Mucosa of descending colon (tissue), 3 donors: Measurements from ENCODE around the gene SLC3A2. TPM values are rescaled to one million over a fixed set of nuclear protein-coding genes. Genes with fewer than 3 reads are reported as not detected.

Source experiments
- ATAC-seq: fragments of 200-7000 bp; cut with Tn5 transposase; one replicate; pipeline ENCODE4 v1.9.1; 2020; ENCODE audit warnings: mild to moderate bottlenecking, moderate library complexity
- DNase-seq, 3 donors: peaks; one replicate each; pipeline ENCODE4 v3.0.0-alpha.2; 2020
- H3K36me3 ChIP-seq: fragments of 200-600 bp; one replicate; pipeline ENCODE4 v1.8.0; 2021; ENCODE audit warnings: low read depth, mild to moderate bottlenecking
- H3K4me1 ChIP-seq: fragments of 200-600 bp; one replicate; pipeline ENCODE4 v1.8.0; 2021; ENCODE audit warnings: low read depth, mild to moderate bottlenecking
- H3K4me3 ChIP-seq: fragments of 200-600 bp; one replicate; pipeline ENCODE4 v1.8.0; 2021; ENCODE audit warnings: mild to moderate bottlenecking
- H3K9me3 ChIP-seq: fragments of 200-600 bp; one replicate; pipeline ENCODE4 v1.8.0; 2021; ENCODE audit warnings: mild to moderate bottlenecking
- intact Hi-C, 2 donors: fragments of 100-400 bp; cut with DNase I in 1 of 2; cut with micrococcal nuclease in 1 of 2; formaldehyde crosslinking; loops; one replicate each; pipeline versions ENCODE4 v1.11.0 to v1.11.1; 2022; cut with DNase I, micrococcal nuclease
- total RNA-seq, 3 donors: library from RNA; stranded (reverse); fragmentation: NEBNext Ultra II Directional in 2 of 3; extraction: Animal tissue kit (Norgen Biotek cat#: 25700) in 2 of 3; gene quantifications; one replicate each; pipeline versions ENCODE4 v1.2.1 to v1.2.4, GENCODE V29; 2021 to 2023
- TF ChIP-seq, protein P1 (sequence below): fragments of 200-600 bp; IDR thresholded peaks from one replicate; pipeline ENCODE4 v1.8.0; 2022; ENCODE audit warnings: antibody characterized with exemption, mild to moderate bottlenecking
- donor health status: DM: no; HTN: no; CAD: no; lungs with moderate emphysema.
- donor health status: DM: no; HTN: no; CAD: no.
- donor health status: DM: no; HTN: yes; CAD: no.

SLC3A2 gene
- total RNA-seq, 3 donors from 2014 or later, result 116 to 127 (median 124) TPM

- intact Hi-C loops, result no loop called here
- no peaks in the 10 kb centered on the region for H3K36me3 ChIP-seq
- no peak within 1 kb of the TSS for H3K4me3 ChIP-seq
- DNase-seq, result peak in 2 of 3 donors; percentile 31 to 57
- peak; percentile 62 for ATAC-seq
- no peaks in the 10 kb centered on the region for H3K9me3 ChIP-seq
- TF ChIP-seq, protein P1, sequence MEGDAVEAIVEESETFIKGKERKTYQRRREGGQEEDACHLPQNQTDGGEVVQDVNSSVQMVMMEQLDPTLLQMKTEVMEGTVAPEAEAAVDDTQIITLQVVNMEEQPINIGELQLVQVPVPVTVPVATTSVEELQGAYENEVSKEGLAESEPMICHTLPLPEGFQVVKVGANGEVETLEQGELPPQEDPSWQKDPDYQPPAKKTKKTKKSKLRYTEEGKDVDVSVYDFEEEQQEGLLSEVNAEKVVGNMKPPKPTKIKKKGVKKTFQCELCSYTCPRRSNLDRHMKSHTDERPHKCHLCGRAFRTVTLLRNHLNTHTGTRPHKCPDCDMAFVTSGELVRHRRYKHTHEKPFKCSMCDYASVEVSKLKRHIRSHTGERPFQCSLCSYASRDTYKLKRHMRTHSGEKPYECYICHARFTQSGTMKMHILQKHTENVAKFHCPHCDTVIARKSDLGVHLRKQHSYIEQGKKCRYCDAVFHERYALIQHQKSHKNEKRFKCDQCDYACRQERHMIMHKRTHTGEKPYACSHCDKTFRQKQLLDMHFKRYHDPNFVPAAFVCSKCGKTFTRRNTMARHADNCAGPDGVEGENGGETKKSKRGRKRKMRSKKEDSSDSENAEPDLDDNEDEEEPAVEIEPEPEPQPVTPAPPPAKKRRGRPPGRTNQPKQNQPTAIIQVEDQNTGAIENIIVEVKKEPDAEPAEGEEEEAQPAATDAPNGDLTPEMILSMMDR, result no peak
- peaks cover 21% of the 10 kb centered on the region for H3K4me1 ChIP-seq
Measured at GRCh38 chr11:62921201-62921572, 40.5 kb downstream of the SLC3A2 start, which contains the start of gene CHRM1. CHRM1 (minus strand) TSS chr11:62921363; CDS start chr11:62911100, 10,263 bp downstream.

DNA sequence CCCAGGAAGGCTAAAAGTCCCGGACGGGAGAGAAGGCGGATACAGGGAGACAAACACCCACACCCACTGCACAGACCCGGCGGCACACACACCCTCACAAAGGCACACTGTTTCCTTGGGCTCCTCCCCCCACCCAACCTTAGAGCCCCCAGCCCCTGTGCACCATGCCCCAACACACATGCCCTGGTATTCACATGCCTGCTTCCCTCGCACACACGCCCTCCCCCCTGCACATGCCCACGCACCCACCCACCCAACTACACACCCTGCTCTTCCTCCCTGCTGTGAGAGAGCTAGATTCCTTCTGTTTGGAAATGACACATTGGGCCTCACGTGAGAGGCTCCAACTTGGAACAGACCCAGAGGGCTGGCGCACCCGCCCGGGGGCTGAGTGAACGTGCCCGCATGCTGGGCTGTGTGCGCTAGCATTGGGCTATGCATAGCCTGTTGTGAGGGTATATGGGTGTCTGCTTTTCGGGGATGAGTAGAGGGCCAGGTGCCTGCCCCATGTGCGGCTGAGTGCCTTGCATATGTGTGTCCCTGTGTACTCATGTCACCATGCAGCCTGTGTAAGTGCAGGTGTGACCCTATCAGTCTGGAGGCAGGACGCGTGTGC, 41.0 kb downstream of the SLC3A2 start:
- DNase-seq, result peak in 2 of 3 donors; percentile 40 to 60
- Histone ChIP-seq H3K9me3 (no peaks in the 10 kb centered on the region), H3K36me3 (no peaks in the 10 kb centered on the region), H3K4me1 (peaks cover 25% of the 10 kb centered on the region), H3K4me3 (no peak overlapping the region)
- TF ChIP-seq, protein P1, result no peak
- ATAC-seq, result peak; percentile 75
- intact Hi-C loops, result no loop called here

- H3K36me3 ChIP-seq, result no peaks in the 10 kb centered on the region
- no peak for DNase-seq
- H3K4me1 ChIP-seq, result peaks cover 25% of the 10 kb centered on the region
- ATAC-seq, result no peak
- intact Hi-C loops, result no loop called here
- no peaks in the 10 kb centered on the region for H3K9me3 ChIP-seq
- TF ChIP-seq, protein P1, result no peak
- no peak overlapping the region for H3K4me3 ChIP-seq
Measured at GRCh38 chr11:62922189-62922589, 41.5 kb downstream of the SLC3A2 start.

DNA sequence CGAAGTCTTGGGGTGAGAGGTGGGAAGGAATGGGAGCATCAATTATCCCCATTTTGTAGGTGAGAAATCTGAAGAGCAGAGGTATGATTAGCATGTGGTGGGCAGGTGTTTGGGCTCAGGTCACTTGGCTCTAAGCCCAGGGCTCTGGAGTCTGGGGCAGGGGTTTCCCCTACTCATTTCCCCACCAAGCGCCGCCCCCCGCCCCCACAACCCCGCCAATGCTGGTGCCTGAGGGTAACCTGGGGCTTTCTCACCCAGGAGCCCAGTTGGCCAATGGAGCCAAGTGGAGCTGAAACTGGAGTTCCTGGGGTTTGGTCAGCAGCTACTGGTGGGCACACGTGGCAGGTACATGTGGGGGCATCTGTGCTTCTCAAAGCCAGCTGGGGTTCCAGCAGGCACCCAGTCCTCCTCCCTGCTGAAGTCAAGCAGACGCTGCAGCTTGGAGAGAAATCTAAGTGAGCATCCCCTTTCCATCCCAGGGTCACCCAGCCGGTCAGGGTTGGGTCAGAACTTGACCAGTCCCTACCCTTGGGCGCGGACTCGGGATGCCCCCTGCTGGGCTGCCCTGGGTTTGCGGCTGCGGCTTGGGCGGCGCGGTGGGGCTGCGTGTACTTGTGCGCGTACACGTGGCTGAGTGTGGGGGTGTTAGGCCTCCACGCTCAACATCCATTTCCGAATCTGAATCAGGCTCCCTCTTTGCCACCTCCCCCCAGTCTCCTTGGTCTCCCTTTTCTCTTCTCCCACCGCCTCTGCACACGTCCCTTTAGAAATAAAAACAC, 42.1 kb downstream of the SLC3A2 start:
- no peak overlapping the region for H3K4me3 ChIP-seq

DNA sequence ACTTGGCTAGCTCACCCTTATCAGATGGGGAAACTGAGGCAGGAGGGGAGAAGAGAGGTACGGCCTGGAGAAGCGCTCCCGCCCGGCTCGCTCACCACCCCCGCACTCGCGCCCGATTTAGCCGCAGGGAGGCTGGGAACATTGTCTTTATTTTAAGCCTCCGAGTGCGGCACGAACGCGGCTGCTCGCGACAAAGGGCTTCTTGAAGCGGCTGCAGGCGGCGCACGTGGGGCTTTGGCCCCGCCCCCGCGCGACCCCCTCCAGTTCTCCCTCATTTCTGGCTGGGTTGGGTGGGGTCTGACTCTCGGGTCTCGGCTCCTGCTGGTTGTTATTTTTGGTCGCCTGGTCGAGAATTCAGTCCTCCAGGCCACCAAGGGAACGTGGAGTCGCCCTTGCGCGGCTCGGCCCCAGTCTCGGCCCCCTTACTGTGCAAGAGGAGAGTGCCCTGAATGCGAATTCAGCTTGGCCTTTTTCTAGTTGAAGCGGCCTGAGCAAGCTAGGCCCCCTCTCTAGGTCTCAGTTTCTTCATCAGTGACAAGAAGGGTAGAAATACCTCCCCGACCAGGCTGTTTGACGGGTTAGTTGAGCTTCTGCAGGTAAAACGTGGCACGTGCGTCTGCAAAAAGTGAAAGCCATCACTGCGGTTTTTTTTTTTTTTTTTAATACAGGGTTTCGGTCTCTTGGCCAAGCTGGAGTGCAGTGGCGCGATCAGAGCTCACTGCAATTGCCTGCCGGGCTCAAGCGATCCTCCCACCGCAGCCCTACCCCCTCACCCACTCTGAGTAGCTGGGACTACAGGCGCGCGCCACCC, 43.1 kb downstream of the SLC3A2 start:
- ATAC-seq (no peak), DNase-seq (no peak)
- TF ChIP-seq, protein P1, result no peak
- Histone ChIP-seq H3K4me1 (peaks cover 25% of the 10 kb centered on the region), H3K36me3 (no peaks in the 10 kb centered on the region), H3K9me3 (no peaks in the 10 kb centered on the region), H3K4me3 (no peak overlapping the region)
- intact Hi-C loops, result no loop called here

More for the DNA sequence above, 42.1 kb downstream of the SLC3A2 start:
- ATAC-seq, result no peak
- intact Hi-C loops, result no loop called here
- no peak for DNase-seq
- TF ChIP-seq, protein P1, result no peak
- Histone ChIP-seq H3K9me3 (no peaks in the 10 kb centered on the region), H3K36me3 (no peaks in the 10 kb centered on the region), H3K4me1 (peaks cover 25% of the 10 kb centered on the region)
